DMS153 treated with DMSO at 0.1 percent for 48 hours (cell line): ENCODE data around the gene PBX2.

Source experiments
- DNase-seq: peaks from one replicate; lab custom pipeline; 2025; ENCODE audit not compliant: unreplicated experiment; lab: John Stamatoyannopoulos, UW

PBX2 gene

GRCh38 chr6:32175322-32175710, 14.7 kb downstream of the PBX2 start:
- no peak for DNase-seq

GRCh38 chr6:32174416-32174815, 15.6 kb downstream of the PBX2 start:
- no peak for DNase-seq

GRCh38 chr6:32173051-32173727, 16.8 kb downstream of the PBX2 start:
- no peak for DNase-seq

- DNase-seq: no peak
These were observed 18.8 kb downstream of the PBX2 start for GRCh38 chr6:32171234-32171633.

GRCh38 chr6:32170294-32170693, 19.7 kb downstream of the PBX2 start:
- no peak for DNase-seq

- no peak for DNase-seq
These were observed 21.0 kb downstream of the PBX2 start for GRCh38 chr6:32168807-32169591.

GRCh38 chr6:32168350-32168749, 21.7 kb downstream of the PBX2 start:
- no peak for DNase-seq

GRCh38 chr6:32167761-32168262, 22.2 kb downstream of the PBX2 start:
- no peak for DNase-seq

- DNase-seq: peak; percentile 15
These were observed 22.7 kb downstream of the PBX2 start for GRCh38 chr6:32167154-32167760.

GRCh38 chr6:32166411-32167061, 23.5 kb downstream of the PBX2 start:
- DNase-seq: no peak

- no peak for DNase-seq
These were observed 25.7 kb downstream of the PBX2 start, which contains the start of gene EGFL8 for GRCh38 chr6:32164295-32164694. Gene EGFL8, plus strand, starts transcription at chr6:32164595. Its CDS starts 1,571 bp downstream, at chr6:32166166.

- no peak for DNase-seq
These were observed 26.3 kb downstream of the PBX2 start for GRCh38 chr6:32163559-32164258.

GRCh38 chr6:32158052-32158451, 31.9 kb downstream of the PBX2 start:
- no peak for DNase-seq

GRCh38 chr6:32156891-32157290, 33.1 kb downstream of the PBX2 start:
- no peak for DNase-seq

- DNase-seq: peak; percentile 47
These were observed 35.4 kb downstream of the PBX2 start for GRCh38 chr6:32154514-32155161.

GRCh38 chr6:32153564-32154513, 36.2 kb downstream of the PBX2 start, which contains the start of gene PPT2:
Gene PPT2, plus strand, starts transcription at chr6:32154141. Its CDS starts 454 bp downstream, at chr6:32154595.
- DNase-seq: peak; percentile 52

- no peak for DNase-seq
These were observed 37.0 kb downstream of the PBX2 start for GRCh38 chr6:32152769-32153563.
